ENCODE data around the gene RCBTB2. TPM values are rescaled to one million over a fixed set of nuclear protein-coding genes. Genes with fewer than 3 reads are reported as not detected.

RCBTB2 gene
- total RNA-seq, 2 experiments from 2014 or later = 31.0 to 31.5 TPM

DNA sequence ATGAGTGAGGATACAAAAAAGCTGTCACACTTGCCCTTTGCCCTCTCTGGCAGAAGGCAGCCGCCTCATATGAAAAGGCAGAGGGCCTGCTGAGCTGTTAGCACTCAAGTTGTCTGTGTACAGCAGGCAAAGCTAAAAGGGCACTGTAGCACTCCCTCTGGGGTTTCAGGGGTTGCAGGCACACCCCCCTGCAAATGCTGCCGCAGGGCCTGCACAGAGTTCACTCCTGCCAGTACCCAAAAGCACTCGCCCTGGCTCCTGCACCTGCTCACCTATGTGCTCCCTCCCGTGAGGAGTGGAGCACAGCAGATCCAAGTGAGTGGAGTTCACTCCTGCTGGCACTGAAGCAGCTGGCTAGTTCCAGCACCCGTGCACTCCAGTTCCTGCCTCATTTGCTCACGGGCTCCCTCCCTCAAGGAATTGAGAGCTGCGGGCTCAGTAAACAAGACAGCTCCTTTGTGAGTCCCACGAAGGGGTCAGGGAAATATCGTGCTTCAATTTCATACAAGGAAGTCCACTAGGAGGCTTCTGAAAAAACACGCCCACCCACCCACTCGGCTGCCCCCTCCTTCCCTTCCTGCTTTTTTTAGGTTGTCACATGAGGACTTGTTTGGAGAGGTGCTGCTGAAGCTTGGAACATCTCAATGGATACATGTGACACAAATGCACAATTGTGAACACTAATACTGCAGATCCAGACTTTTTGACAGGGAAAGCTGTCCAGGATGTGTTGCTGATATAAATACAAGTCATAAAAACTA is 9.9 kb upstream of the RCBTB2 start:
- H3K36me3 Mint-ChIP-seq (ENCODE audit: low read depth) = peaks cover 15% of the 10 kb centered on the region
- ATAC-seq (no peak), DNase-seq (no peak)
- H3K4me1 Mint-ChIP-seq (ENCODE audit: low read depth) = peaks cover 18% of the 10 kb centered on the region
- H3K27ac Mint-ChIP-seq = peak overlapping the region; percentile 30
- POLR2A ChIA-PET = interaction anchor here (0.8 kb wide), 1 partner anchor 10 kb away, joined by 3 read pairs; the partner anchor contains the start of gene RCBTB2
- H3K9me3 Mint-ChIP-seq (ENCODE audit: insufficient read depth) = peaks cover 20% of the 10 kb centered on the region
- CTCF ChIA-PET = interaction anchor here (1.2 to 1.9 kb wide), 4 partner anchors 9 to 209 kb away, joined by 4 to 8 read pairs (median 4); no protein-coding TSS in a partner anchor
- H3K27me3 Mint-ChIP-seq (ENCODE audit: low read depth) = peaks cover 2% of the 10 kb centered on the region
- no peak overlapping the region for H3K4me3 Mint-ChIP-seq

DNA sequence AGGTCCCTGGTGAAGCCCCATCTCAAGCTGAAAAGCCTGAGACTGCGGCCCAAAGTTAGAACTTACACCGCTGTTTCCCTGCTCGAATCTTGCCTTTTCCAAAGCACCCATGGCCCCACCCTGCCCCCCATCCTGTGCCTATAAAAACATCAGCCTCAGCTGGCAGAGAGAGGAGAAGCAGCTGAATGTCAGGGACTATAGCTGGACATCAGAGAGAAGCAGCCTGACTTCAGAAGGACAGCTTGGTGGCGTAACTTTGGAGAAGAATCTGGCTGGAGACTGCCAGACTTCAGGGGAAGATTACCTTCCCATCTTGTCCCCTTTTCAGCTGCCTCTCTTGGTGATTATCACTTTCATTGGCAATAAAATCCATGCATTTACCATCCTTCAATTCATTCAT is 9.3 kb upstream of the RCBTB2 start:
- peaks cover 20% of the 10 kb centered on the region for H3K36me3 Mint-ChIP-seq (ENCODE audit: low read depth)
- no peak for DNase-seq
- H3K4me3 Mint-ChIP-seq = no peak overlapping the region
- ChIA-PET CTCF (interaction anchor here (0.6 to 1.9 kb wide), 5 partner anchors 8 to 504 kb away, joined by 3 to 8 read pairs (median 4); no protein-coding TSS in a partner anchor), POLR2A (interaction anchor here (0.8 kb wide), 1 partner anchor 9 kb away, joined by 3 read pairs; the partner anchor contains the start of gene RCBTB2)
- H3K27ac Mint-ChIP-seq = no peak overlapping the region
- peaks cover 18% of the 10 kb centered on the region for H3K4me1 Mint-ChIP-seq (ENCODE audit: low read depth)
- peaks cover 2% of the 10 kb centered on the region for H3K27me3 Mint-ChIP-seq (ENCODE audit: low read depth)
- ATAC-seq = no peak
- H3K9me3 Mint-ChIP-seq (ENCODE audit: insufficient read depth) = peaks cover 26% of the 10 kb centered on the region

DNA sequence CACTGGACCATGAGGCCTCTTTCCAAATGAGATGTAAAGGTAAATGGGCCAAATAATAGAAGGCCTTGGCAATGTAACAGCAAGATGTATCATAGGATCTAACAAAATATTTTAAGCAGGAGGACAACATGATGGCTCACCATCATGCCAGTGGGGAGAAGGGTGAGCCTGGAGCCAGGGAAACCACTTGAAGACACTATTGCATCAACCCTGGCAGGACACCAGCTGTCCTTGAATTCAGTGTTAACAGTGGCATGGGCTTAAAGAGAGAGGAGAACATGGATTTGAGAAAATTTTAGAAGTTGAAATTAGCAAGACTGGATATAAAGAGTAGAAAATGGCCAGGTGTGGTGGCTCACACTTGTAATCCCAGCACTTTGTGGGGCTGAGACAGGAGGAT is 6.7 kb upstream of the RCBTB2 start:
- Mint-ChIP-seq H3K4me3 (no peak overlapping the region), H3K4me1 (ENCODE audit: low read depth) (peaks cover 21% of the 10 kb centered on the region), H3K27ac (no peak overlapping the region), H3K36me3 (ENCODE audit: low read depth) (peaks cover 38% of the 10 kb centered on the region), H3K9me3 (ENCODE audit: insufficient read depth) (peaks cover 26% of the 10 kb centered on the region), H3K27me3 (ENCODE audit: low read depth) (no peaks in the 10 kb centered on the region)
- ATAC-seq = no peak
- DNase-seq = no peak
- ChIA-PET POLR2A (no interaction called here), CTCF (no interaction called here)

DNA sequence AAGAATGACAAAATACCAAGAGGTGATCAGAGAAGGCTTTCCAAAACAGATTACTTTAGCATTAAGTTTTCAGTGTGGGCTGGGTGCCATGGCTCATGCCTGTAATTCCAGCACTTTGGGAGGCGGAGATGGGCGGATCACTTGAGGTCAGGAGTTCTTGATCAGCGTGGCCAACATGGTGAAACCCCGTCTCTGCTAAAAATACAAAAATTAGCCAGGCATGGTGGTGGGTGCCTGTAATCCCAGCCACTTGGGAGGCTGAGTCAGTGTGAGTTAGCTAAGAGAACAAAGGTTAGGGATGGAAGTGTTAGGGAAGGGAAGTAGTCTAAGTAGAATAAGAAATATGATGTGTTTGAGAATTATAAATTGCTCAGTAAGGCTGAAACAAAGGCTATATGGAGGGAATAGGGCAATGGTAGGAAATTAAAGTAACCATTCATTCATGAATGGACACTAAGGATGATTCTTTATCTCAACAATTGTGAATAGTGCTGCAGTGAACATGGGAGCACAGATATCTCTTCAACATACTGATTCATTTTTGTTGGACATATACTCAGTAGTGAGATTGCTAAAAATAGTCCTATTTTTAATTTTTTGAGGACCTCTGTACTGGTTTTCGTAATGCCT is 3.9 kb upstream of the RCBTB2 start:
- peaks cover 47% of the 10 kb centered on the region for H3K36me3 Mint-ChIP-seq (ENCODE audit: low read depth)
- ChIA-PET CTCF (interaction anchor here (1.4 kb wide), 1 partner anchor 32 kb away, joined by 3 read pairs; no protein-coding TSS in a partner anchor), POLR2A (no interaction called here)
- peaks cover 22% of the 10 kb centered on the region for H3K4me1 Mint-ChIP-seq (ENCODE audit: low read depth)
- ATAC-seq (no peak), DNase-seq (no peak)
- H3K27ac Mint-ChIP-seq = no peak overlapping the region
- peaks cover 26% of the 10 kb centered on the region for H3K9me3 Mint-ChIP-seq (ENCODE audit: insufficient read depth)
- no peaks in the 10 kb centered on the region for H3K27me3 Mint-ChIP-seq (ENCODE audit: low read depth)
- no peak overlapping the region for H3K4me3 Mint-ChIP-seq

DNA sequence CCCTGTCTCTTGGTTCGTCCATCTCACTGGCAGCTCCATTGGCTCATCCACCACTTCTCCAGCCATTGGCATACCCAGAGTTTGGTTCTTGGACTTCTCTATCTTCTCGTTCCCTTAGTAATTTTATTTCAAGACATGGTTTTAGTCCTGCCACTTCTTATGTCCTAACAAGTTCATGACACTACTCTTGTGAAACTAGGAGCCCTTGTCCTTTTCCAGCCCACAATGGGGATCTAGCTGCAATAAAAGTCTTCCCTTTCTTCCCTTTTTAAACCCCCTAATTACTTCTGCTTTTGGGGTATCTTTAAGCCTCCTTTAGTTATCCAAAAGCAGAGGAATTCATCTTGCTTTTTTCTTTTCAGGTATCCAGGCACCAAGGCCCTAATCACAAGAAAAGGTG is 2.9 kb upstream of the RCBTB2 start:
- Mint-ChIP-seq H3K4me1 (ENCODE audit: low read depth) (peaks cover 31% of the 10 kb centered on the region), H3K36me3 (ENCODE audit: low read depth) (peaks cover 55% of the 10 kb centered on the region), H3K27me3 (ENCODE audit: low read depth) (no peaks in the 10 kb centered on the region), H3K4me3 (no peak overlapping the region), H3K27ac (no peak overlapping the region), H3K9me3 (ENCODE audit: insufficient read depth) (peaks cover 29% of the 10 kb centered on the region)
- no peak for DNase-seq
- POLR2A ChIA-PET = interaction anchor here (0.6 to 1.3 kb wide), 2 partner anchors 10 to 77 kb away, joined by 3 read pairs; no protein-coding TSS in a partner anchor
- no peak for ATAC-seq
- CTCF ChIA-PET = interaction anchor here (1.4 to 3.1 kb wide), 2 partner anchors 21 to 45 kb away, joined by 4 to 22 read pairs; no protein-coding TSS in a partner anchor

DNA sequence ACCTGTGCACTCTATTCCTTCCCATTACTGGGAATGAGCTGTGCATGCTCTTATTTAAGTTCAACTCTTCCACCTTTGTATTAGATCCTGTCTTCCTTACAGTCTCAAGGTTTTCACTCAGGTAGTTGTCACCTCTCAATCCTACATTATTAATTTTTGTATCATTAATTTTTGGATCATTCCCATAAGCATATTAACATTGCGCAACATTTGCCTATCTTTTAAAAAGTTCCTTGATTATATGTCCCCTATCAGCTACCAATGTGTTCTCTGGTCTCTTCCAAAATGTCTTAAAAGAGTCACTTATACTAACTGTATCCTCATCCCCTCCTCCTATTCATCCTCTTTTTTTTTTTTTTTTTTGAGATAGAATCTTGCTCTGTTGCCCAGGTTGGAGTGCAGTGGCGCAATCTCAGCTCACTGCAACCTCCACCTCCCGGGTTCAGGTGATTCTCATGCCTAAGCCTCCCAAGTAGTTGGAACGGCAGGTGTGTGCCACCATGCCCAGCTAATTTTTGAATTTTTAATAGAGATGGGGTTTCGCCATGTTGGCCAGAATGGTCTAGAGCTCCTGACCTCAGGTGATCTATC is 2.1 kb upstream of the RCBTB2 start:
- ChIA-PET POLR2A (interaction anchor here (1.0 to 1.3 kb wide), 3 partner anchors 10 to 41 kb away, joined by 3 read pairs; no protein-coding TSS in a partner anchor), CTCF (interaction anchor here (1.0 to 3.9 kb wide), 7 partner anchors 22 to 440 kb away, joined by 3 to 22 read pairs (median 4); partner anchors contain the start of gene MED4)
- H3K36me3 Mint-ChIP-seq (ENCODE audit: low read depth) = peaks cover 57% of the 10 kb centered on the region
- H3K4me3 Mint-ChIP-seq = no peak overlapping the region
- no peaks in the 10 kb centered on the region for H3K27me3 Mint-ChIP-seq (ENCODE audit: low read depth)
- no peak for DNase-seq
- no peak for ATAC-seq
- peaks cover 27% of the 10 kb centered on the region for H3K9me3 Mint-ChIP-seq (ENCODE audit: insufficient read depth)
- no peak overlapping the region for H3K27ac Mint-ChIP-seq
- peaks cover 38% of the 10 kb centered on the region for H3K4me1 Mint-ChIP-seq (ENCODE audit: low read depth)

DNA sequence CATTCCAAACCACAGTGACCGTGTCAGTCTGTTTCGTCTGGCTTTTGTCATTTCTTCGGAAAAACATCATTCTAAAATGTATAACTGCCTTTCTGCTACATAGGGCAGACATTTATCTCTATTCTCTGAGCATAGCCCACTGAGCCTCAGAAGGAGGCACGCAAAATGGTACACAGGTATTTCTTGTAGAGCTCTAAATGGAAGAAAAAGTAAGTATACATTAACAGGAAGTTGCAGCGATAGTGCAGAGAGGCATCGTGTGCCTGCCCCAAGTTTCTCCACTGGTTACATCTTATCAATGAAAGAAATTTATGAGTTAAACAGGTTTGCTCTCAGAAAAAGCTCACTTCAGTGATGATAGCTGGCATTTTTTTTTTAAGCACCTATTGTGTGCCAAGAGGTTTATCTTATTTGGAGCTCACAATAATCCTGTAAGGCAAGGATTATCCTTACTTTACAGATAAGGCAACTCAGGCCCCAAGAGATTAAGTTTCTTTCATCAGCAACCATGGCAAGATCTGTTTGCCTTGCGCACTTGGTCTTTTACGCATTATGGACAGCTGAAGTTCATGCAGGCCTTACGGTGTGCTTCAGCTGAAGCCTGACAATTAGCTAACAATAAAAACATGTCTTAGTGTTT is 1.2 kb upstream of the RCBTB2 start:
- peaks cover 21% of the 10 kb centered on the region for H3K9me3 Mint-ChIP-seq (ENCODE audit: insufficient read depth)
- H3K27ac Mint-ChIP-seq = peak overlapping the region; percentile 99
- peaks cover 60% of the 10 kb centered on the region for H3K36me3 Mint-ChIP-seq (ENCODE audit: low read depth)
- DNase-seq = no peak
- no peaks in the 10 kb centered on the region for H3K27me3 Mint-ChIP-seq (ENCODE audit: low read depth)
- POLR2A ChIA-PET = interaction anchor here (0.7 to 3.6 kb wide), 8 partner anchors 8 to 691 kb away, joined by 3 to 30 read pairs (median 4); partner anchors contain the start of gene LPAR6
- peaks cover 40% of the 10 kb centered on the region for H3K4me1 Mint-ChIP-seq (ENCODE audit: low read depth)
- peak overlapping the region; percentile 92 for H3K4me3 Mint-ChIP-seq
- CTCF ChIA-PET = interaction anchor here (0.7 to 3.9 kb wide), 11 partner anchors 9 to 439 kb away, joined by 3 to 22 read pairs (median 4); partner anchors contain the start of gene MED4
- ATAC-seq = no peak

DNA sequence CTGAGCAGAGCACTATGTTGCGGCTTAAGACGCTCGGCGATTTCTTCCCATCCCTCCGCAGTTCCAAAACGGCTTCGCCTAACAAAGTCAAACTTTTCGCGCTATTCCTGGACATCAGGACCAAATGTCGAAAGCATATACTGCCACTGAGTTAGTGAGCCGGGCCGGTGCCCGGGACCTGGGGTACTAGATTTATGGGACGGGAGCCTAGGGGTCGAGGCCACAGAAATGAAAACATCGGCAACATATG is 699 bp downstream of the RCBTB2 start:
- Mint-ChIP-seq H3K4me1 (ENCODE audit: low read depth) (peaks cover 48% of the 10 kb centered on the region), H3K27ac (peak overlapping the region; percentile 99), H3K36me3 (ENCODE audit: low read depth) (peaks cover 53% of the 10 kb centered on the region), H3K9me3 (ENCODE audit: insufficient read depth) (peaks cover 6% of the 10 kb centered on the region), H3K27me3 (ENCODE audit: low read depth) (no peaks in the 10 kb centered on the region), H3K4me3 (peak overlapping the region; percentile 92)
- POLR2A ChIA-PET = interaction anchor here (0.5 to 3.6 kb wide), 28 partner anchors 11 to 715 kb away, joined by 3 to 30 read pairs (median 5); partner anchors contain the start of genes CDADC1, CYSLTR2, LPAR6 and RB1
- CTCF ChIA-PET = interaction anchor here (0.7 to 3.9 kb wide), 7 partner anchors 27 to 198 kb away, joined by 3 to 11 read pairs (median 7); no protein-coding TSS in a partner anchor
- peak; percentile 10 for ATAC-seq
- DNase-seq = no peak

DNA sequence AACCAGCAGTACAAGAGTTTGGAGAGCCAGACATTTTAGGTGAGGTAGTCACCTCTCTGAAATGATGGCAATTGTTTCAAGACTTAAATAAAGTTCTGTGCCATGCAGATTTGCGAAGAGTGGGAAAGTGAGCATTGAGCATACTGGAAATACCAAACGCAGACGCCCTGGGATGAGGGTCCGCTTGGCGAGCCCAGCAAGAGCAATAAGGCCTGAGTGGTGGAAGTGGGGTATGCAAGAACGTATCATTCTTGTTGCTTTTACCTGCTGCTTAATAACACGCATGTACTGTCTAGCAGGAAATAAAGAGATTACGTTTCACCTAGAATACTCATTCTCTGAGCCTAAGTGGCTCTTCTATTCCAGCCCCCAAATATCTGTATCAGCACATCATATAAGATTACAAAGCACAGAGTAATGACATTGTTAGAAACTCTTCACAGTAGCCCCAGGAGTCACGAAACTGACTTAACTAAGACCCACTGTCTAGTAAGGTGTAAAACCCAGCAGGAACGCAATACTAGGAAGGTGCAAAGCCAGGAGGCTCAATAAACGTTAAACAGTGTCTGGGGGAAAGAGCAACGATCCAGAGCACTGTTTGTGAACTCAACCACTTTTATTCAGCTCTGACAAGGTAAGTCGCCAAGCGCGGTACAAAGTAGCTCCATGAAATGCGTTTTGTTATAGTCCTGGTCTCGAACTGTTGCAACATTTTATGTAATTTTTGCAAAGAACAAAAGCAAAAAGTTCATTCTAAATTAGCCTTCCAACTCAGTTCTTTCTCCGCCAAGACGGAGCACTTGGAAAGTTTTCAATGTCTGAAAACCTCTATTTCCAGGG is 1.2 kb downstream of the RCBTB2 start:
- DNase-seq (peak; percentile 27), ATAC-seq (no peak)
- ChIA-PET POLR2A (interaction anchor here (0.6 to 3.6 kb wide), 23 partner anchors 10 to 451 kb away, joined by 3 to 30 read pairs (median 6); partner anchors contain the start of genes CYSLTR2 and LPAR6), CTCF (interaction anchor here (1.0 to 3.9 kb wide), 5 partner anchors 26 to 197 kb away, joined by 3 to 11 read pairs (median 7); no protein-coding TSS in a partner anchor)
- no peaks in the 10 kb centered on the region for H3K27me3 Mint-ChIP-seq (ENCODE audit: low read depth)
- peak overlapping the region; percentile 99 for H3K27ac Mint-ChIP-seq
- peaks cover 5% of the 10 kb centered on the region for H3K9me3 Mint-ChIP-seq (ENCODE audit: insufficient read depth)
- H3K4me3 Mint-ChIP-seq = peak overlapping the region; percentile 92
- peaks cover 48% of the 10 kb centered on the region for H3K4me1 Mint-ChIP-seq (ENCODE audit: low read depth)
- peaks cover 49% of the 10 kb centered on the region for H3K36me3 Mint-ChIP-seq (ENCODE audit: low read depth)

DNA sequence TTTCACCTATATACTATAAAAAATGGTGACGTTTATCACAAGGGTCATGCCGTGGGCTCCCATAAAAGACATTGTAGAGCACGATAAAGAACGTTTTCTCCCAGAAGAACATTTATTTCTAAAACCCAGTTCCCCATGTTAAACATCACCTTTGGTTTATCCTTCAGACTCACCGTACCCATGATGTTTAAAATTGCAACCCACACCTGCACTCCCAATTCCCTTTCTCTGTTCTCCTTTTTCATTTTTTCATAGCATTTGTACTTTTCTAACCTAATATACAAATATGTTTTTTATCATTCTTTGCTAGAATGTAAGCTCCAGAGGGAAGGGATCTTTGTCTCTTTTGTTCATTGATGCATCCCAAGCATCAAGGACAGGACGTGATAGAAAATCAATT is 2.0 kb downstream of the RCBTB2 start:
- Mint-ChIP-seq H3K4me3 (peak overlapping the region; percentile 92), H3K4me1 (ENCODE audit: low read depth) (peaks cover 52% of the 10 kb centered on the region), H3K36me3 (ENCODE audit: low read depth) (peaks cover 47% of the 10 kb centered on the region), H3K9me3 (ENCODE audit: insufficient read depth) (peaks cover 6% of the 10 kb centered on the region), H3K27me3 (ENCODE audit: low read depth) (no peaks in the 10 kb centered on the region), H3K27ac (no peak overlapping the region)
- DNase-seq = no peak
- no peak for ATAC-seq
- CTCF ChIA-PET = interaction anchor here (1.4 to 2.6 kb wide), 2 partner anchors 37 to 50 kb away, joined by 3 to 9 read pairs; no protein-coding TSS in a partner anchor
- POLR2A ChIA-PET = interaction anchor here (0.7 to 3.6 kb wide), 2 partner anchors 25 to 38 kb away, joined by 3 to 30 read pairs; no protein-coding TSS in a partner anchor

Measured in activated CD8-positive, alpha-beta T cell treated with anti-CD3 and anti-CD28 coated beads, Interleukin-2, amount 10 ng/mL, durations not matched to agents 7 days and 5 days (primary cell).